Osteocyte (in vitro differentiated cells): ENCODE data around the gene ALG3. TPM values are rescaled to one million over a fixed set of nuclear protein-coding genes. Genes with fewer than 3 reads are reported as not detected.

Source experiments
- DNase-seq: peaks from one replicate; pipeline ENCODE4 v3.0.0; 2021; ENCODE audit warnings: mixed read lengths; ENCODE audit not compliant: unreplicated experiment; ENCODE audit errors: extremely low spot score
- H3K27ac Mint-ChIP-seq: one replicate; pipeline ENCODE4 v1.8.0; 2021; ENCODE audit warnings: mild to moderate bottlenecking, mixed read lengths; ENCODE audit not compliant: unreplicated experiment
- H3K27me3 Mint-ChIP-seq: one replicate; pipeline ENCODE4 v1.8.0; 2021; ENCODE audit warnings: mixed read lengths; ENCODE audit not compliant: unreplicated experiment
- H3K36me3 Mint-ChIP-seq: one replicate; pipeline ENCODE4 v1.8.0; 2021; ENCODE audit warnings: mixed read lengths; ENCODE audit not compliant: unreplicated experiment
- H3K4me1 Mint-ChIP-seq: one replicate; pipeline ENCODE4 v1.8.0; 2021; ENCODE audit warnings: mixed read lengths; ENCODE audit not compliant: unreplicated experiment
- H3K4me3 Mint-ChIP-seq: one replicate; pipeline ENCODE4 v1.8.0; 2021; ENCODE audit warnings: mild to moderate bottlenecking, moderate library complexity, mixed read lengths; ENCODE audit not compliant: unreplicated experiment
- H3K9me3 Mint-ChIP-seq: one replicate; pipeline ENCODE4 v1.8.0; 2021; ENCODE audit warnings: mixed read lengths; ENCODE audit not compliant: unreplicated experiment
- total RNA-seq: library from RNA; stranded (reverse); gene quantifications from 2 replicates; pipeline ENCODE4 v1.2.1, GENCODE V29; 2021
- TF ChIP-seq, protein P1 (sequence below): fragments of 200-600 bp; sonication (generic); IDR thresholded peaks from 2 replicates; pipeline ENCODE4 v1.5.0; 2021; ENCODE audit warnings: antibody characterized with exemption, mild to moderate bottlenecking, moderate library complexity

Gene ALG3
- total RNA-seq, 1 donor from 2014 or later, result 40.7 TPM

- H3K4me1 Mint-ChIP-seq, result peaks cover 5% of the 10 kb centered on the region
- no peak overlapping the region for H3K4me3 Mint-ChIP-seq
- DNase-seq, result no peak
- TF ChIP-seq, protein P1, sequence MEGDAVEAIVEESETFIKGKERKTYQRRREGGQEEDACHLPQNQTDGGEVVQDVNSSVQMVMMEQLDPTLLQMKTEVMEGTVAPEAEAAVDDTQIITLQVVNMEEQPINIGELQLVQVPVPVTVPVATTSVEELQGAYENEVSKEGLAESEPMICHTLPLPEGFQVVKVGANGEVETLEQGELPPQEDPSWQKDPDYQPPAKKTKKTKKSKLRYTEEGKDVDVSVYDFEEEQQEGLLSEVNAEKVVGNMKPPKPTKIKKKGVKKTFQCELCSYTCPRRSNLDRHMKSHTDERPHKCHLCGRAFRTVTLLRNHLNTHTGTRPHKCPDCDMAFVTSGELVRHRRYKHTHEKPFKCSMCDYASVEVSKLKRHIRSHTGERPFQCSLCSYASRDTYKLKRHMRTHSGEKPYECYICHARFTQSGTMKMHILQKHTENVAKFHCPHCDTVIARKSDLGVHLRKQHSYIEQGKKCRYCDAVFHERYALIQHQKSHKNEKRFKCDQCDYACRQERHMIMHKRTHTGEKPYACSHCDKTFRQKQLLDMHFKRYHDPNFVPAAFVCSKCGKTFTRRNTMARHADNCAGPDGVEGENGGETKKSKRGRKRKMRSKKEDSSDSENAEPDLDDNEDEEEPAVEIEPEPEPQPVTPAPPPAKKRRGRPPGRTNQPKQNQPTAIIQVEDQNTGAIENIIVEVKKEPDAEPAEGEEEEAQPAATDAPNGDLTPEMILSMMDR, result peak; percentile 73
- no peak overlapping the region for H3K27ac Mint-ChIP-seq
- no peaks in the 10 kb centered on the region for H3K9me3 Mint-ChIP-seq
- no peaks in the 10 kb centered on the region for H3K36me3 Mint-ChIP-seq
- H3K27me3 Mint-ChIP-seq, result peaks cover 50% of the 10 kb centered on the region
Observed at GRCh38 chr3:184227481-184227935, 21.3 kb downstream of the ALG3 start.

- DNase-seq, result no peak
Observed at GRCh38 chr3:184223946-184224345, 24.8 kb downstream of the ALG3 start.

GRCh38 chr3:184222521-184222920 is 26.2 kb downstream of the ALG3 start:
- DNase-seq, result no peak
- Mint-ChIP-seq H3K9me3 (no peaks in the 10 kb centered on the region), H3K4me1 (no peaks in the 10 kb centered on the region), H3K36me3 (no peaks in the 10 kb centered on the region), H3K4me3 (no peak overlapping the region), H3K27ac (no peak overlapping the region), H3K27me3 (peaks cover 27% of the 10 kb centered on the region)
- TF ChIP-seq, protein P1, result no peak

More at GRCh38 chr3:184223946-184224345, 24.8 kb downstream of the ALG3 start:
- no peak overlapping the region for H3K27ac Mint-ChIP-seq
- TF ChIP-seq, protein P1, result no peak
- H3K4me3 Mint-ChIP-seq, result no peak overlapping the region
- H3K27me3 Mint-ChIP-seq, result peaks cover 36% of the 10 kb centered on the region
- no peaks in the 10 kb centered on the region for H3K36me3 Mint-ChIP-seq
- no peaks in the 10 kb centered on the region for H3K9me3 Mint-ChIP-seq
- H3K4me1 Mint-ChIP-seq, result no peaks in the 10 kb centered on the region

DNA sequence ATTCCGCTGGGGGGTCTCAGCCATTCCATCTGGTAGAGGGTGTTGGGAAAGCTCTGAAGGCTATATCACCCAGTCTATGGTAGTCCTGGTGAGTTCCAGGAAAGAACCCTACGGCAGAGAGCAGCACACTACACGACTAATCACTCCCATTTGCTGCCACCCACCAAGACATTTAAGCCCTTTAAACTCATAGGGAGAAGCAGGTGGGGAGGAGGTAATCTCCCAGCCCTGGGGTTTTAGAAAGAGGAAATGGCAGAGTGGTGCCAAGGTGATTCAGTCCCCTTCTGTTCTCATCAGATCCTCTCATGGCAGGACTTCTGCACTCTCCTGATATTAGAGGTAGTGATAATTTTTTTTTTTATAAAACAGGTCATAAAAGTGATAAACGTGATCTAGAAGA is 29.9 kb downstream of the ALG3 start:
- H3K36me3 Mint-ChIP-seq, result no peaks in the 10 kb centered on the region
- TF ChIP-seq, protein P1, result no peak
- H3K27ac Mint-ChIP-seq, result no peak overlapping the region
- no peaks in the 10 kb centered on the region for H3K9me3 Mint-ChIP-seq
- no peak for DNase-seq
- H3K27me3 Mint-ChIP-seq, result peaks cover 22% of the 10 kb centered on the region
- H3K4me1 Mint-ChIP-seq, result no peaks in the 10 kb centered on the region
- H3K4me3 Mint-ChIP-seq, result no peak overlapping the region

GRCh38 chr3:184211718-184212117 is 37.0 kb downstream of the ALG3 start:
- no peak overlapping the region for H3K4me3 Mint-ChIP-seq
- no peak overlapping the region for H3K27ac Mint-ChIP-seq
- peaks cover 44% of the 10 kb centered on the region for H3K27me3 Mint-ChIP-seq
- H3K36me3 Mint-ChIP-seq, result no peaks in the 10 kb centered on the region
- no peak for DNase-seq
- no peaks in the 10 kb centered on the region for H3K4me1 Mint-ChIP-seq
- no peaks in the 10 kb centered on the region for H3K9me3 Mint-ChIP-seq
- TF ChIP-seq, protein P1, result no peak
